Progenitor cell of endocrine pancreas (in vitro differentiated cells): ENCODE results near the gene KCP. TPM values are rescaled to one million over a fixed set of nuclear protein-coding genes. Genes with fewer than 3 reads are reported as not detected.

Source experiments
- DNase-seq: peaks from one replicate; pipeline ENCODE4 v3.0.0; 2021; ENCODE audit warnings: low spot score; ENCODE audit not compliant: unreplicated experiment
- H3K27ac Mint-ChIP-seq: 2 replicates; pipeline ENCODE4 v1.8.0; 2021; ENCODE audit warnings: mild to moderate bottlenecking, moderate library complexity, mixed read lengths
- H3K27me3 Mint-ChIP-seq: 2 replicates; pipeline ENCODE4 v1.8.0; 2021; ENCODE audit warnings: mixed read lengths
- H3K36me3 Mint-ChIP-seq: 2 replicates; pipeline ENCODE4 v1.8.0; 2022; ENCODE audit warnings: mixed read lengths; ENCODE audit not compliant: insufficient read depth
- H3K4me1 Mint-ChIP-seq: 2 replicates; pipeline ENCODE4 v1.8.0; 2021; ENCODE audit warnings: low read depth, mixed read lengths
- H3K4me3 Mint-ChIP-seq: 2 replicates; pipeline ENCODE4 v1.8.0; 2021; ENCODE audit warnings: low read depth, mild to moderate bottlenecking, moderate library complexity, mixed read lengths
- H3K9me3 Mint-ChIP-seq: 2 replicates; pipeline ENCODE4 v1.8.0; 2021; ENCODE audit warnings: low read depth, mixed read lengths
- CTCF ChIP-seq: fragments of 200-600 bp; sonication (generic); IDR thresholded peaks from one replicate; pipeline ENCODE4 v1.5.0; 2021; ENCODE audit warnings: antibody characterized with exemption, mild to moderate bottlenecking; ENCODE audit not compliant: unreplicated experiment
- total RNA-seq: library from RNA; stranded (reverse); gene quantifications from 2 replicates; pipeline ENCODE4 v1.2.1, GENCODE V29; 2021

Gene KCP
- total RNA-seq, 1 donor from 2014 or later: 8.5 TPM

GRCh38 chr7:128845987-128846386, 64.5 kb downstream of the KCP start:
- H3K9me3 Mint-ChIP-seq: no peaks in the 10 kb centered on the region
- peaks cover 2% of the 10 kb centered on the region for H3K27me3 Mint-ChIP-seq
- H3K4me1 Mint-ChIP-seq: no peaks in the 10 kb centered on the region
- no peak overlapping the region for H3K27ac Mint-ChIP-seq
- no peak overlapping the region for H3K4me3 Mint-ChIP-seq
- no peak for DNase-seq
- TF ChIP-seq CTCF: no peak
- no peaks in the 10 kb centered on the region for H3K36me3 Mint-ChIP-seq

- Mint-ChIP-seq H3K36me3 (no peaks in the 10 kb centered on the region), H3K4me3 (no peak overlapping the region), H3K27me3 (peaks cover 2% of the 10 kb centered on the region), H3K27ac (no peak overlapping the region), H3K4me1 (no peaks in the 10 kb centered on the region), H3K9me3 (no peaks in the 10 kb centered on the region)
- DNase-seq: no peak
- no peak for TF ChIP-seq CTCF
Observed at GRCh38 chr7:128845475-128845874, 65.0 kb downstream of the KCP start.

GRCh38 chr7:128844777-128845311, 65.7 kb downstream of the KCP start:
- H3K4me1 Mint-ChIP-seq: no peaks in the 10 kb centered on the region
- H3K27me3 Mint-ChIP-seq: no peaks in the 10 kb centered on the region

GRCh38 chr7:128843938-128844621, 66.4 kb downstream of the KCP start:
- Mint-ChIP-seq H3K9me3 (no peaks in the 10 kb centered on the region), H3K27ac (no peak overlapping the region), H3K4me3 (no peak overlapping the region), H3K27me3 (no peaks in the 10 kb centered on the region), H3K36me3 (no peaks in the 10 kb centered on the region), H3K4me1 (no peaks in the 10 kb centered on the region)
- no peak for DNase-seq
- TF ChIP-seq CTCF: no peak

More at GRCh38 chr7:128844777-128845311, 65.7 kb downstream of the KCP start:
- H3K27ac Mint-ChIP-seq: no peak overlapping the region
- TF ChIP-seq CTCF: no peak
- no peaks in the 10 kb centered on the region for H3K9me3 Mint-ChIP-seq
- DNase-seq: no peak
- H3K36me3 Mint-ChIP-seq: no peaks in the 10 kb centered on the region
- H3K4me3 Mint-ChIP-seq: no peak overlapping the region

- H3K36me3 Mint-ChIP-seq: no peaks in the 10 kb centered on the region
- H3K4me1 Mint-ChIP-seq: no peaks in the 10 kb centered on the region
- H3K4me3 Mint-ChIP-seq: no peak overlapping the region
- TF ChIP-seq CTCF: no peak
- no peak overlapping the region for H3K27ac Mint-ChIP-seq
- DNase-seq: no peak
- no peaks in the 10 kb centered on the region for H3K9me3 Mint-ChIP-seq
- H3K27me3 Mint-ChIP-seq: no peaks in the 10 kb centered on the region
Observed at GRCh38 chr7:128842674-128843641, 67.6 kb downstream of the KCP start.
